OCI-M2 (cell line): ENCODE measurements around the gene DENND11.
"Not testable (repeated sequence)": the region's sequence is repeated elsewhere in the genome, so short reads cannot be mapped to it uniquely, and the experiment has no call there.

Experiments used
- DNase-seq: peaks from one replicate; lab custom pipeline; 2025; ENCODE audit not compliant: unreplicated experiment; lab: John Stamatoyannopoulos, UW

Gene DENND11

GRCh38 chr7:141708351-141708750 lies 6.4 kb upstream of the DENND11 start, which contains the start of gene WEE2:
TSS of gene WEE2 (plus strand) at chr7:141708353. CDS start at chr7:141708759, 406 bp downstream.
- no peak for DNase-seq

- no peak for DNase-seq
Observed at GRCh38 chr7:141706239-141707064, 4.5 kb upstream of the DENND11 start.

- DNase-seq: no peak
Observed at GRCh38 chr7:141704741-141705140, 2.8 kb upstream of the DENND11 start.

GRCh38 chr7:141704112-141704511 lies 2.1 kb upstream of the DENND11 start:
- DNase-seq: no peak

- no peak for DNase-seq
Observed at GRCh38 chr7:141702892-141703291, 926 bp upstream of the DENND11 start.

GRCh38 chr7:141701489-141702046 lies 398 bp downstream of the DENND11 start:
- no peak for DNase-seq

- DNase-seq: no peak
Observed at GRCh38 chr7:141700848-141701371, 1.1 kb downstream of the DENND11 start.

GRCh38 chr7:141700296-141700847 lies 1.6 kb downstream of the DENND11 start:
- no peak for DNase-seq

- DNase-seq: no peak
Observed at GRCh38 chr7:141699860-141700259, 2.1 kb downstream of the DENND11 start.

- DNase-seq: no peak
Observed at GRCh38 chr7:141698247-141699015, 3.5 kb downstream of the DENND11 start.

GRCh38 chr7:141697211-141697871 lies 4.6 kb downstream of the DENND11 start:
- no peak for DNase-seq

- DNase-seq: no peak
Observed at GRCh38 chr7:141696348-141696747, 5.6 kb downstream of the DENND11 start.

- no peak for DNase-seq
Observed at GRCh38 chr7:141695803-141696289, 6.1 kb downstream of the DENND11 start.

- no peak for DNase-seq
Observed at GRCh38 chr7:141693082-141693481, 8.9 kb downstream of the DENND11 start.

- no peak for DNase-seq
Observed at GRCh38 chr7:141691961-141692360, 10.0 kb downstream of the DENND11 start.

- DNase-seq: no peak
Observed at GRCh38 chr7:141691540-141691939, 10.4 kb downstream of the DENND11 start.

- DNase-seq: not testable (repeated sequence)
Observed at GRCh38 chr7:141689072-141689825, 12.7 kb downstream of the DENND11 start.

GRCh38 chr7:141688043-141688442 lies 13.9 kb downstream of the DENND11 start:
- DNase-seq: no peak

GRCh38 chr7:141686670-141687069 lies 15.3 kb downstream of the DENND11 start:
- DNase-seq: no peak

- no peak for DNase-seq
Observed at GRCh38 chr7:141686074-141686473, 15.9 kb downstream of the DENND11 start.
